H54 (cell line): Measurements from ENCODE around the gene BCL2L1.
A peak's percentile ranks its signal among the peaks of the same experiment; 100 is the strongest.

Experiments
- DNase-seq: peaks from one replicate; pipeline ENCODE4 v3.0.0; 2011; ENCODE audit warnings: low spot score, mixed read lengths; ENCODE audit not compliant: insufficient read length
- FAIRE-seq: peaks from 3 replicates; lab custom pipeline; 2011; peaks lifted over from hg19 to GRCh38; lab: Jason Lieb, UNC
- POLR2A ChIP-seq: IDR thresholded peaks from 2 replicates; pipeline ENCODE4 v1.6.1; 2011; ENCODE audit warnings: low read depth, mild to moderate bottlenecking, low read length

Gene BCL2L1

DNA sequence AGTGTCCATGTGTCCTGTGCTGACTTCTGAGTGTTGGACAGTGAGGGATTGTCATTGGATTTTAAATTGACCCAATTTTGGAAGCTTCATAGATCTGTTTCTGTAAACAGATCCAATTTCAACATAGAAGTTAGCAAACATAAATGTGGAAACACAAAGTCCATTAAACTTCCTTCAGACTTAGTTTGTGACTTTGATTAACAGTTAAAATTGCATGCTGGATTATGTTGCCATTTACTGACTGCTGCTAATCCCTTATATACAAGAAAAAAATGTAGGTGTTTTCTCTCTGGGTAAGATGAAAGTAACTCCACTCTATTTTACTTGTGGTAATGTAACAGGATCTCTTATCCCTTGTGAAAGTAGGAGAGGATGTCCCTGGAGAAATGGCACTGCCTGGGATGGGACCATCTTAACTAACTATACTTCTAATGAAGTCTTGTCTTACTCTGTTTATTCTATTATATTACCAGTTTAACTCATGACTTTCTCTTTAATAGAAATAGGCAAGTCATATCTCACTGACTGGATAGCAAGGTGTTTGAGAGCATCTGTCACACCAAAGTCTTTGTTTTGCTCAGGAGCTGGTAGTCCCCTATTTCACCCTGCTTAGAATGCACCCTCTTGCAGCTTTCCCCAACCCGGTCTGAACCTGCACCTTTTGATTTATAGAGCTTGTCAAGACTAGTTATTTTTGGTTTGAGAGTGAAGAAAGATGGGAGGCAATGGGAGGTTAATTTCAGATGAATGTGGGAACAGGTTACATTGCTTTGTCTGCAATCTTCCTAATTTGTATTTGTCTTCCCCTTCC is 23.6 kb upstream of the BCL2L1 start:
- FAIRE-seq (no peak), DNase-seq (no peak)
- no peak for TF ChIP-seq POLR2A

DNA sequence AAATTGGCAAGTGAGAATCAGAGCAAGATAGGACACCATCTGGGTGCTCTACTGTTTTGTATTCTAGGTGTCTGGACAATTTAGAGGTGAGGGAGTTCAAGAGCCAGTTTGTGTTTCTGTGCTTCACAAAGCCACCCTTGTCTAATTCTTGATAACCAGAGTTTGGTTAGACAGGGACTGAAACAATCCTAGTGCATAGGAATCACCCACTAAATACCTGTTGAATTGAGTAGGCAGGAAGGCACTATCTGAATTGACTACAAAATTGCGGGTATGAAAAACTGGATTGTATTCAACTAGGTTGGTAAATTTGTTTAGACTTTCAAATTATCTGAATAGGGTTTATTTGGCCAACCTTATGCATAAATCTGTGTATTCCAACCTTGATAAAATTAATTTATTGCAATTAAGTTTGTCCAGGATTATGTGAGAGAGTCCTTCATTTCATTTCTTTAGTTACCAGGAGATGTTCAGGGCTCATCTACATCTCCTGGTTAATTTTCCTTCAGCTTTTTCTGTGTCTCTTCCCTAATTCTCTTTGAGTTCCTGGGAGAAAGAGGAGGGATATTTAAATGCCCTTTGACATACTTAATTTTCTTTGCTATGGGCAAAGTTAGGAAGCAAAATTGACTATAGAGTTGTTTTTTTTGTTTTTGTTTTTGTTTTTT is 18.1 kb upstream of the BCL2L1 start:
- DNase-seq (no peak), FAIRE-seq (no peak)
- TF ChIP-seq POLR2A: no peak

DNA sequence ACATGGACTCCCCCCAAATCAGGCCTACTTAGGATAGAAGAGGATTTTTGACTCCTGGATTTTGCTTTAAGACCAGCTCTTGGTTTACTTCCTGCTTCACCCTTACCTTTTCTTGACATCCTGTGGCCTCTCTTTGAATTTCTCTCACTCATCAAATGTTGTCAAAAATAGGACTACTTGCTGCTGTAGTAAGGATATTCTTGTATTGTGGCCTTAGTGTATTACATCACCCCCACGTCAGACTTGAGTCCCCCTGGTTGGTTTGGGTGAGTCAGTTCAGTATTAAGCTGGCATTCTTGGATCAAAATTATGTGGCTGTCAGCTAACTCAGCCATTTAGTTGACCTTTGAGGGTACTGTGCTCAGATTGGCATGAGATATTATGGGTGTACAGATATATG is 17.5 kb upstream of the BCL2L1 start:
- DNase-seq (no peak), FAIRE-seq (no peak)
- no peak for TF ChIP-seq POLR2A

DNA sequence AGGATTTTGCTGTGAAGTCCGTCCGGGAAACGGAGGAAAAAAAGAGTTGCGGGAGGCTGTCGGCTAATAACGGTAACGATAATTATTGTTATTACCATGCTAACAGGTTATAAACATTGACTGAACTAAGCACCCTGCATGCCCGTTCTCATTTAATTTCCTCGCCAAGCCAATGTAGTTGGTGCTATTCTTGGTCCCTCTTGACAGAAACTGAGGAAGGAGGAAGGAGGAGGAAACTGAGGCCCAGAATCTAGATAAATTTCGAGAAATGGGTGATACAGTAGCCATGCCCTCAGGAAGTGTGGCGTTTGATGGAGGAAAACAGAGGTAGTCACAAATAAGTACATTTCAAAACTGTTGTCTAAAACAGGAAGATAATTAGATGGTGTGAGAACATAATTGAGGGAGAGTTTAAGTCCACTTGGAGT is 16.9 kb upstream of the BCL2L1 start:
- no peak for TF ChIP-seq POLR2A
- FAIRE-seq (no peak), DNase-seq (no peak)

DNA sequence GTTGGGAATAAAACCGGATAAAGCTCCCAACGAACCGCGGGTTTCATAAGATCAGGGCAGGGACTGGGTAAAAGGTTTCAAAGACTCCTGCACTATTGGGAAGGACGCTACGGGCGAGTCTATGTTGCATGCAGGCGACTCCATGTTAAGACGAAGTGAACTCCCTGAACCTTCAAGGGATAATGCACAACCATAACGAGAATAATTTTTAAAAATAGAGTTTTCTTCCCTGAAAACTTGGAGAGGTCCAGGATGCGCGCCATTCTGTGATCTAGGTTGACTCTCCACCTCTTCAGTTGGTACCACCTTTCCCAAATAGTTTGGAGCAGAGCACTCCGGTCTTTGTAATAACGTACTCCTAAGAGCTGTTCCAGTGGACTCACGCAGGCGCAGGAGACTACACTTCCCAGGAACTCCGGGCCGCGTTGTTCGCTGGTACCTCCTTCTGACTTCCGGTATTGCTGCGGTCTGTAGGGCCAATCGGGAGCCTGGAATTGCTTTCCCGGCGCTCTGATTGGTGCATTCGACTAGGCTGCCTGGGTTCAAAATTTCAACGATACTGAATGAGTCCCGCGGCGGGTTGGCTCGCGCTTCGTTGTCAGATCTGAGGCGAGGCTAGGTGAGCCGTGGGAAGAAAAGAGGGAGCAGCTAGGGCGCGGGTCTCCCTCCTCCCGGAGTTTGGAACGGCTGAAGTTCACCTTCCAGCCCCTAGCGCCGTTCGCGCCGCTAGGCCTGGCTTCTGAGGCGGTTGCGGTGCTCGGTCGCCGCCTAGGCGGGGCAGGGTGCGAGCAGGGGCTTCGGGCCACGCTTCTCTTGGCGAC is 16.3 kb upstream of the BCL2L1 start, which contains the start of gene TPX2:
Gene TPX2 (plus strand): TSS at position 562 of the 821 bp plus-strand sequence. CDS start 18,187 bp downstream, outside the sequence.
- FAIRE-seq (peak; percentile 41), DNase-seq (peak; percentile 91)
- peak; percentile 57 for TF ChIP-seq POLR2A

GRCh38 chr20:31731321-31731717 is 8.7 kb upstream of the BCL2L1 start:
- no peak for TF ChIP-seq POLR2A
- FAIRE-seq (no peak), DNase-seq (no peak)

GRCh38 chr20:31723319-31724078 is 831 bp upstream of the BCL2L1 start:
- DNase-seq (peak; percentile 85), FAIRE-seq (no peak)
- peak; percentile 49; the same call in 1 of the 2 replicates for TF ChIP-seq POLR2A

GRCh38 chr20:31723069-31723318 is 326 bp upstream of the BCL2L1 start:
- FAIRE-seq (no peak), DNase-seq (no peak)
- no peak for TF ChIP-seq POLR2A

DNA sequence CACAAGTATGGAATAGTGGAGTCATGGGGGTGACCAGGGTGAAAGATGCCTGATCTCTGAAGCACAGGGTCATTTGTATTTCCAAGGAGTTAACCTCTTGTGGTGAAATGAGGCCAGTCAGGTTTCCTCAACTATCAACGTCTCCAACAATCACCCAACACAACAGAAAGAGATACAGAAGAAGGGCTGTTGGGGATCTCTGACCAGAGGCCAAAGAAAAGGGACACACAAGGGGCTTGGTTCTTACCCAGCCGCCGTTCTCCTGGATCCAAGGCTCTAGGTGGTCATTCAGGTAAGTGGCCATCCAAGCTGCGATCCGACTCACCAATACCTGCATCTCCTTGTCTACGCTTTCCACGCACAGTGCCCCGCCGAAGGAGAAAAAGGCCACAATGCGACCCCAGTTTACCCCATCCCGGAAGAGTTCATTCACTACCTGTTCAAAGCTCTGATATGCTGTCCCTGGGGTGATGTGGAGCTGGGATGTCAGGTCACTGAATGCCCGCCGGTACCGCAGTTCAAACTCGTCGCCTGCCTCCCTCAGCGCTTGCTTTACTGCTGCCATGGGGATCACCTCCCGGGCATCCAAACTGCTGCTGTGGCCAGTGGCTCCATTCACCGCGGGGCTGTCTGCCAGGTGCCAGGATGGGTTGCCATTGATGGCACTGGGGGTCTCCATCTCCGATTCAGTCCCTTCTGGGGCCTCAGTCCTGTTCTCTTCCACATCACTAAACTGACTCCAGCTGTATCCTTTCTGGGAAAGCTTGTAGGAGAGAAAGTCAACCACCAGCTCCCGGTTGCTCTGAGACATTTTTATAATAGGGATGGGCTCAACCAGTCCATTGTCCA is 1.0 kb downstream of the BCL2L1 start:
- no peak for FAIRE-seq
- no peak for TF ChIP-seq POLR2A
- no peak for DNase-seq

DNA sequence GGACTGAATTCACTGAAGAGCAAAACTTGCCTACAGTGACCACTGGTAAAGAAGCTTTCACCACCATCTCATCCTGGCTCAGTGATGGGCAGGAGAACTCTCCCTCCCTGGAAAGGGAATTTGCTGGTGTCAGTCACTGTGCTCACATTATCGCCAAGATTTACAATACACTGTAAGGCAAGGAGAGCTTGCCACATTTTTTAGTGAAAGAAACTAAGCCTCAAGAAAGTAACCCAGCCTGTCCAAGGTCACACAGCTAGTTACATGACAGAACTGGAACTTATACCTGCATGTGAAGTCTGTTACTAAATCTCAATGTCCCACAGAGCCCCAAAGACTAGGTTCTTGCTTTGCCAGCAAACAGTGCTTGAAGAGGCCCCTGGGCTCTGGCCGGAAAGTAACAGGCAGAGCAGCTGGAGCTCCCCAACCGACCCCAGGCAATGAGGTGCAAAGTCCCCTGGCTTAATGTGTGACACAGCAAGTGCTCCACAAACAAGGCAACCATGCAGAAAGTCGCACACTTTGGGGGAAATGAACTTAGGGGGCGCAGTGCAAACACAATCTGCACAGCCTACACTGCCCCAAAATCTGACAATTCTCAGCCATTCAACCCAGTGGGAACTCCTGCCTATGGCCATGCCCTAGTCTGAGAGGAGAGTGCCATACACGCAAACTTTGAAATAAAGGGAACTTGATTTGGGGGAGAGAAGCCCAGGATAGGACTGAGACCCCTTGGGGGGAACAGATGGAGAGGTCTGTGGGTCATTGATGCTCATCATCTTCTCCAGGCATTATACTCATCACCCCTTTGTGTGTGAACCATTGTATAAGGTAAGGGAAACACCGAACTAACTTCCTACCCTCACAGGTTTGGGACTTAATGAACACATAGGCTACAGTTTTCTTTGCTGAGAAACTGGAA is 1.9 kb downstream of the BCL2L1 start:
- no peak for FAIRE-seq
- DNase-seq: no peak
- no peak for TF ChIP-seq POLR2A

DNA sequence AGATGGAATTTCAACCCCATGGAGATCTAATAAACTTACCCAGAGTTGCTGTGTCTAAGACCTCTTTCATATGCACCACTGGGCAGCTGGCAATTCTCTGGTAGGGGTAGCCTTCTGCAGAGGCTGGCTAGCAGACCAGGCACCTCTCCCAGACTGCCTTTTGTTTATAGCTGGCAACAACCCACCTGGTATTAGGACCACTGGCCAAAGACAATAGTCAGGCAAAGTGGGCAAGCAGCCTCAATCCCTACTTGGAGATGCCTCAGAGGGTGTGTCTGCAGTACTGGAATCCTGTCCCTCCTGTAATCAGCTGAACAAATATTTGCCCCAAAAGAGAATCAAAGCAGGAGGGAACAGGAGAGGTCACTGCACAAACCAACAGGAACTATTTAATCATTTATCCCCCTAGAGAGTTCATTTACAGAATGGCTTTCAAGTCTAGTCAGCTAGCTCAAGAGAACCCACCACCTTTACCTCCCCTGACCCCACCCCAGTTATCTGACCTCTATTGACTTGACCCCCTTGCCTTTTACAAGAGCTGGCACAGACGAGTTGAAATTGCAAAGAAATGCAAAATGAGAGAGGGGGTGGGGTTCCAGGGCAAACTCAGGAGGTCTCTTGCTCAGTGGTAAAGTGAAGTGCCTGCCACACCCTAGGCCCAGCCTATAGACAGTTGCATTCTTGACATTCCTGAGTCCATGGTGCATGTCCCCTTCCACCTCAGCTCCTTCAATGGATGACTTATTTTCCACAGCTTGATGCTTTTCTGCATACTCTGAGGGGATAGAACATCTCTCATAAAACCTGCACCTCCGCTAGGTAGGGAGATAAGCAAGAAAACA is 2.8 kb downstream of the BCL2L1 start:
- peak; percentile 40 for DNase-seq
- TF ChIP-seq POLR2A: no peak
- FAIRE-seq: no peak
